Inferior parietal cortex (tissue), 1 donor: ENCODE results near the gene DMPK.
A peak's percentile ranks its signal among the peaks of the same experiment; 100 is the strongest.
"Not testable (repeated sequence)": the region's sequence is repeated elsewhere in the genome, so short reads cannot be mapped to it uniquely, and the experiment has no call there.

ENCODE experiments used
- DNase-seq: peaks from one replicate; pipeline ENCODE4 v3.0.0-alpha.2; 2016; ENCODE audit errors: extremely low spot score

Gene DMPK

GRCh38 chr19:45815481-45816216, 33.4 kb upstream of the DMPK start:
- DNase-seq, result no peak

DNA sequence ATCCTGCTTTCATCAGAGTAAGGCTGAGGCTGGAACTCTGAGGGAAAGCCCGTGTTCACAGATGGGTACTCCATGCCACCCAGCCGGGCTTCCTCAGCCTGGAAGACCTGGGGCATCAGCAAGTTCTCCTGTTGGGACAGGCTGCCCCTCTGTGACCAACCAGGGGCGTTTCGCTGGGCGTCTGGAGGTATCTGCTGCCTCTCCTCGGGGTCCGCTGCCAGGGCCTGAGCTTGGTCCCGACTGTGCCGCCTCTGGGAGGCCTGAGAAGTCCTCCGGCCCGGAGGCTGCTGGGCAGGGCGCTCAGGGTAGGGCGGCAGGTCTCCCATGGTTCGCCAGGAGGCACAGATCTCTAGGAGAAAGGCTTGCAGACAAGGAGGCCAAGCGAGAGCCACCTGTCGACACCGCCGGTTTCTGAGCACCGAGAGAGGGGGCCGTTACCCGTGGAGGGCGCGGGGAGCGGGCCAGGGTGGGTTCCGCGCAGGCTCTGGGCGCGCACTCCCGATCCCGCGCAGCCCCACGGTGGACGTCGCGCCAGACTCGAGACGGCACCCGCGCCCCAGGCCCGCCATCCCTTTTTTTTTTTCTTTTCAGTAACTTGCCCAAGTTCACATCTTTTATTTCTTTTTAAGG, 32.7 kb upstream of the DMPK start, which contains the start of gene RSPH6A:
TSS of gene RSPH6A (minus strand) at position 458 of the 630 bp plus-strand sequence. CDS start at position 326, 132 bp downstream.
- DNase-seq, result no peak

DNA sequence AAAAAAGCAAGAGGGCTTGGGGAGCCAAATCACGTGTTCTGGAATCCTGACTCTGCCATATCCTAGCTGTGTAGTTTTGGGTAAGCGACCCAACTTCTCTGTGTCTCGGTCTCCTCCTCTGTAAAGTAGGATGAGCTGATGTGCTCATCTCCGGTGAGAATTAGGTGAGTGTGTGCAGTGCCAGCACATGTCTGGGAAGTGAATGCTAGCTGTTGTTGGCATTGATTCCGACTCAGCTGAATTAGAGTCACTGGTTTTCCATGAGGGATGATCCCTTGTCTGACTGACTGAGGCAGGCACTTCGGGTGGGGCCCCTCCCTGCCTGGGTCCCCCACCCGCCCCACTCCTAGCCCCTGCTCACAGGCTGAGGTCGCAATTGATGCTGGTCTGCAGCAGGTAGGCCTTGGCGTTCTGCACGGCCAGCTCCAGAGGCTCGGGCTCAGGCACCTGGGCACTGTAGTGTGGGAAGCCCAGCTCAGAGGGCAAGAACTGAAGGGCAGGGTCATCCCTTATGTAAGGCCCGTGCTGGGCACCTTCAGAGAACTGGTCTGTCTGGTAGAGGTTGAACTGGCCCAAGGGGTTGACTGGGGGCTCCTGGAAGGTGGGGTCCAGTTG, 32.0 kb upstream of the DMPK start:
- no peak for DNase-seq

DNA sequence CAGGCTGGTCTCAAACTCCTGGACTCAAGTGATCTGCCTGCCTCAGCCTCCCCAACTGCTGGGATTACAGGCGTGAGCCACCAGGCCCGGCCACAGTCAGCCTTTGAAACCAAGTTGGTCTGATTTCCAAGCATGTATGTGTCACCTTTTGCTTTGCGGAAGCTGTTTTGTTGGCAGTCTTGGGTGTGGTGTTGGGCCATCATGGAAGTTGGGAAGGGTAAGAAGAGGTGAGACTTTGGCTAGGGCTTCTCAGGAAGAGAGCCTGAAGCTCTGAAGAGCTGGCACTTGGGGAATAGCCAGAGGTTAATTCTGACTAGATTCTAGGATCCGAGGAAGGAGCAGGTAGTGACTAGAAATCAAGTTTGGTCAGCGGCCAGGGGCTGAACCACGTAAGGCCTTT, 30.0 kb upstream of the DMPK start:
- DNase-seq, result no peak

DNA sequence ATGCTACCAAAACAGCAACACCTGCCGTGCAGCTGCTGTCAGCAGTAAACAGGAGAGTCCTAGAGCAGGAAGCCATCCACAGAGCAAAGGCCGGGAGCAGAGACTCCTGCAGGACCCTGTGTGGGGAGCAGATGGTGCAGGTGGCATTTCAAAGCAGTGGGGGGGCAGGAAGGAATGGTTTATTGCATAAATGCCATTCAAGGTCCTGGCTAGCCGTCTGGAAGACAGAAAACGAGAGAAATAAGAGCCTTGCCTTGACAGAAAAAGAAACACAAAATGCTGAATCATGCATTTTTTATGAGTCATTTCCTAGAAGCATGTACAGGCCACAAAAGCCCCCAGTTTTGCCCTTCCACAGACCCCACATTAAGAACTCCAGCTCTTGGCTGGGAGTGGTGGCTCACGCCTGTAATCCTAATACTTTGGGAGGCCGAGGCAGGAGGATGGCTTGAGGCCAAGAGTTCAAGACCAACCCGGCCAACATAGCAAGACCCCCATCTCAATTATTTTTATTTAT, 27.4 kb upstream of the DMPK start:
- no peak for DNase-seq

GRCh38 chr19:45805719-45806118, 23.4 kb upstream of the DMPK start:
- no peak for DNase-seq

GRCh38 chr19:45804959-45805230, 22.6 kb upstream of the DMPK start:
- no peak for DNase-seq

- no peak for DNase-seq
Measured at GRCh38 chr19:45804140-45804958, 22.1 kb upstream of the DMPK start.

DNA sequence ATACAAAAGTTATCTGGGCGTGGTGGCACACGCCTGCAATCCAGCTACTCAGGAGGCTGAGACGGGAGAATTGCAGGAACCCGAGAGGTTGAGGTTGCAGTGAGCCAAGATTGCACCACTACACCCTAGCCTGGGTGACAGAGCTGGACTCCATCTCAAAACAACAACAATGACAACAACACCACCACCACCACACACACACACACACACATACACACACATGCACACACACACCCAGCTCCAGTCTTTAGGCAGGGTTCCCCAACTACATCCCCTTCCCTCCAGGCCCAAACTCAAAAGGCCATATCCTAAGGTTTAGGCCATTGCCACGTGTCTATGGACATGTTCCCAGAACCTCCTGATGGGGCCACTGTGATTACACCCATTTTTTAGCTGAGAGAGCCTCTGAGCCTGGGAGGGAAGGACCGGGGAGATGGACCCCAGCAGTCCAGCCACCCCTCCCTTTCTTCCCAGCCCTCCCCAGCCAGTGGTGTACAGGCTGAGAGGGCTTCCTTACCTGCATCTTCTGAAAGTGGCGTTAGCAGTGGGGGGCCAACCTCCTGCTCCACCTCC, 19.4 kb upstream of the DMPK start:
- DNase-seq, result no peak

DNA sequence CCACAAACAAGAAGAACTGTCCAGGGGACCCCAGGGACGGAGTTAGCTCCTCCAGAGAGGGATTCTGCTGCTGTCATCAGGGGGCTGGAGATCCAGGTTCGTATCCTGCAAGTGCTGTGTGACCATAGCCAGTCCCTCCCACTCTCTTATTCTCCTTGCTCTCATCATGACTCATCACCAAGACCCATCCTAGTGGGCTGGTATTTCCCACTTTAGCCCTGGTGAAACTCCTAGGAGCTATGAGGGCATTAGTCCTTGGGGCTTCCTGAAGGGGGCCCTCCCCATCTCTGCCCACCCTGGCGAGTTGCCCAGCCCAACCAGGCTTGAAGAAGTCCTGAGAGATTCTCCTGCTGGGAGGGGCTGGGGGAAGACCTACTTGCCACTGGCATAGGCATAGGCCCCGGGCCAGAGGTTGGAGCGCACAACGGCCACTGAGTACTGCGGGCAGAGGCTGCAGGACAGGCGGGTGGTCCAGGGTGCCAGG, 17.8 kb upstream of the DMPK start:
- DNase-seq, result no peak

DNA sequence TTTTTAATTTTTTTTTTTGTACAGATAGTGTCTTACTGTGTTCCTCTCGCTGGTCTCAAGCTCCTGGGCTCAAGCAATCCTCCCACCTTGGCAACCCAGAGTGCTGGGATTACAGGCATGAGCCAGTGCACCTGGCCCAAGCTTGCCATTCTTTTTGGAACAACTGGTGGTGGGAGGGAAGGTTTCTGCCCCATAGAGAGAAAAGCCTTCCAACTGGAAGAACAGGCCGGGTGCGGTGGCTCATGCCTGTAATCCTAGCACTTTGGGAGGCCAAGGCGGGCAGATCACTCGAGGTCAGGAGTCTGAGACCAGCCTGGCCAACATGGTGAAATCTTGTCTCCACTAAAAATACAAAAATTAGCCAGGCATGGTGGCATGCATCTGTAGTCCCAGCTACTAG, 17.3 kb upstream of the DMPK start:
- not testable (repeated sequence) for DNase-seq

DNA sequence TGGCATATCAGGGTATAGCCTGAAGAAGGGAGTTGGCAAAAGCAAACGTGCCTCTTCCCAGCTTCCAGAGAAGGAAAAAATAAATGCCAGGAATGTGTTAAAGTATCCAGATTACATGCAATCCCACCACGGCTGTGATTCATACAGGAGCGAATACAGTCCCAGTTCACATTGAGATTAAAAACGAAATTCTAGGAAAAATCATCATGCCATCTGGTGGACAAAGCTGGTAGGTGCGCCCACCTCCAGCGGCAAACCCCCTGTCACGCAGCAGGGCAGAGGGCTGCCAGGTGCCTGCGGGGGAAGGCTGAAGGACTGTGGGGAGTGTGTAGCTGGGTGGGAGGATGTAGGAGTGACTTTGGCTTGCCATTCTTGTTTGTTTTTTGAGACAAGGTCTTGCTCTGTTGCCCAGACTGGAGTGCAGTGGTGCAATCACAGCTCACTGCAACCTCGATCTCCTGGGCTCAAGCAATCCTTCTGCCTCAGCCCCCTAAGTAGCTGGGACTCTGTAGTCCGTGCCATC, 16.8 kb upstream of the DMPK start:
- DNase-seq, result peak; percentile 77

DNA sequence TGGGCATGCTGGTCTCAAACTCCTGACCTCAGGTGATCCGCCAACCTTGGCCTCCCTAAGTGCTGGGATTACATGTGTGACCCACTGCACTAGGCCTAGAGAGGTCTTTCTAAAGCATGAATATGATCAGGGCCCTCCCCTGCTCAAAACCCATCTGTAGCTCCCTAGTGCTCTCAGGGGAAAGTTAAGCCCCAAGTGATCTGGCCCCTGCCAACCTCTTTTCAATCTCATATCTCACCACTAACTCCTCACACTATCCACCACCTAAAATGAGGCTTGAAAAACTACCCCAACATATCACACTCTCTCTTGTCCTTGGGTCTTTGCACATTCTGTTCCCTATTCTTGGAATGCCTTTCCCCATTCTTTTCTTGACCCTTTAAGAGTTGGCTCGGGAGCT, 12.3 kb upstream of the DMPK start:
- DNase-seq, result no peak

DNA sequence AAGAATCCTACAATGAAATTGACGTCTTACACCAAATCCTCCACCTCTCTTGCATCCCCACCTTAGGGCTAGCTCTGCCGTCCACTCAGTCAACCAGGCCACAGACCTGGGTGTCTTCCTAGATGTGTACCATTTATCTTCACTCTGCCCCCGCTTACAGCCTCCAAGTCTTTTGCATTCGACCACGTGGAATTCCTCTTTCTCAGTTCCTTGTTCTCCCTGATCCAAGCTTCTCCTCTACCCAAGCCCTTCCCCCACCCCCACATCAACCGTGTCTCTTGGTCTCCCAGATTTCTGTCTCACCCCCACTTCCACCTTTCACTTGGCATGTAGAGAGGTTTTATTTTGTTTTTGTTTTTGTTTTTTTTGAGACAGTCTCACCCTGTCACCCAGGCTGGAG, 11.6 kb upstream of the DMPK start:
- DNase-seq, result no peak

DNA sequence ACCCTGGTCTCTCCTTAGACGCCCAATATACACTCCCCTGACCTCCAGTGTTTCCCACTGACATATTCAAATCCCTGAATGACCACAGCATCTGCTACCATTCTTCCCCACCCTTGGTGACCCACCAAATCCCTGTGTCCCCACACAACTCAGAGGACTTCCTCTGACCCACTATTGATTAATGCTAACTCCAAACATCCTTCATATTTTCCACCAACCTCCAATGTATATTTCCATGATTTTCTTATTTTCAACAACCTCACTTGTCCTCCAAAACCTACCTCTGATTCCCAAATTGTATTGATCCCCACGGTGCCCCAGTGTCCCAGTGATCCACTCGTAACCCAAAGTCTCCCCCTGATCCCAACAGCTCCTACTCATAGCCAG, 10.9 kb upstream of the DMPK start:
- DNase-seq, result no peak

- DNase-seq, result peak; percentile 98
Measured at GRCh38 chr19:45792470-45793177, 10.3 kb upstream of the DMPK start, which contains the start of gene DMWD. Gene DMWD (minus strand): TSS chr19:45792845. CDS start chr19:45792756, 89 bp downstream.

- DNase-seq, result no peak
Measured at GRCh38 chr19:45791744-45792469, 9.6 kb upstream of the DMPK start.

GRCh38 chr19:45790942-45791341, 8.7 kb upstream of the DMPK start:
- DNase-seq, result no peak

- no peak for DNase-seq
Measured at GRCh38 chr19:45789035-45789786, 6.9 kb upstream of the DMPK start.
